Measurements from ENCODE around the gene POLR3E. TPM values are rescaled to one million over a fixed set of nuclear protein-coding genes. Genes with fewer than 3 reads are reported as not detected.

Gene POLR3E
- polyA plus RNA-seq, 1 donor (not counting 4 experiments of a cell fraction or from before 2014, with no cell fraction given) = 74.0 TPM

GRCh38 chr16:22380529-22380928, 83.3 kb downstream of the POLR3E start:
- dilution Hi-C loops (cut with MboI; ENCODE audit: extremely low pct_ligation_motif_present, low sequenced_read_pairs) = no loop called here
- Histone ChIP-seq H3K4me2 (ENCODE audit: control insufficient read depth, extremely low read depth, insufficient read depth, low read depth, low read length) (no peak overlapping the region), H3K27ac (ENCODE audit: control insufficient read depth, insufficient read depth, low read length) (no peak overlapping the region), H2AFZ (ENCODE audit: control insufficient read depth, low read length) (no peak overlapping the region), H3K27me3 (ENCODE audit: control insufficient read depth, extremely low read depth, insufficient read depth, low read length) (no peaks in the 10 kb centered on the region), H3K9ac (ENCODE audit: control insufficient read depth, extremely low read depth, insufficient read depth, low read length) (no peak overlapping the region), H3K9me3 (ENCODE audit: control insufficient read depth, low read depth, low read length) (no peaks in the 10 kb centered on the region), H3K4me1 (ENCODE audit: control insufficient read depth, extremely low read depth, insufficient read depth, low read length) (no peaks in the 10 kb centered on the region), H3K79me2 (ENCODE audit: control insufficient read depth, insufficient read depth, low read length) (no peaks in the 10 kb centered on the region), H3K4me3 (ENCODE audit: control insufficient read depth in 2 of 3, extremely low read depth in 1 of 3, insufficient read depth in 2 of 3, low read depth in 1 of 3, low read length in 3 of 3) (no peak overlapping the region), H3K36me3 (ENCODE audit: control insufficient read depth in 2 of 2, extremely low read depth in 1 of 2, insufficient read depth in 2 of 2, low read length in 2 of 2) (no peaks in the 10 kb centered on the region), H4K20me1 (ENCODE audit: control insufficient read depth, extremely low read depth, insufficient read depth, low read length) (no peaks in the 10 kb centered on the region), H3K9me1 (ENCODE audit: control insufficient read depth, extremely low read depth, insufficient read depth, low read length) (no peaks in the 10 kb centered on the region)
- DNase-seq (ENCODE audit: low read depth, low spot score) (no peak), FAIRE-seq (no peak)
- no peak for TF ChIP-seq EZH2 (IDR thresholded peaks at IDR 0.05; ENCODE audit: low read length)
- no peak for TF ChIP-seq CTCF (optimal IDR thresholded peaks at IDR 0.05 in 1 of 3, IDR thresholded peaks at IDR 0.05 in 1 of 3, conservative IDR thresholded peaks at IDR 0.05 in 1 of 3; ENCODE audit: extremely low read depth in 1 of 3, insufficient read depth in 2 of 3, low read length in 3 of 3)

- no peaks in the 10 kb centered on the region for H3K9me1 ChIP-seq (ENCODE audit: control insufficient read depth, extremely low read depth, insufficient read depth, low read length)
- no peaks in the 10 kb centered on the region for H3K4me1 ChIP-seq (ENCODE audit: control insufficient read depth, extremely low read depth, insufficient read depth, low read length)
- no peaks in the 10 kb centered on the region for H3K79me2 ChIP-seq (ENCODE audit: control insufficient read depth, insufficient read depth, low read length)
- dilution Hi-C loops (cut with MboI; ENCODE audit: extremely low pct_ligation_motif_present, low sequenced_read_pairs) = no loop called here
- H4K20me1 ChIP-seq (ENCODE audit: control insufficient read depth, extremely low read depth, insufficient read depth, low read length) = no peaks in the 10 kb centered on the region
- no peak overlapping the region for H2AFZ ChIP-seq (ENCODE audit: control insufficient read depth, low read length)
- DNase-seq (ENCODE audit: low read depth, low spot score) (no peak), FAIRE-seq (no peak)
- no peak overlapping the region for H3K9ac ChIP-seq (ENCODE audit: control insufficient read depth, extremely low read depth, insufficient read depth, low read length)
- H3K27ac ChIP-seq (ENCODE audit: control insufficient read depth, insufficient read depth, low read length) = no peak overlapping the region
- H3K36me3 ChIP-seq (ENCODE audit: control insufficient read depth in 2 of 2, extremely low read depth in 1 of 2, insufficient read depth in 2 of 2, low read length in 2 of 2) = no peaks in the 10 kb centered on the region
- H3K4me2 ChIP-seq (ENCODE audit: control insufficient read depth, extremely low read depth, insufficient read depth, low read depth, low read length) = no peak overlapping the region
- H3K27me3 ChIP-seq (ENCODE audit: control insufficient read depth, extremely low read depth, insufficient read depth, low read length) = no peaks in the 10 kb centered on the region
- H3K9me3 ChIP-seq (ENCODE audit: control insufficient read depth, low read depth, low read length) = no peaks in the 10 kb centered on the region
- TF ChIP-seq CTCF (optimal IDR thresholded peaks at IDR 0.05 in 1 of 3, IDR thresholded peaks at IDR 0.05 in 1 of 3, conservative IDR thresholded peaks at IDR 0.05 in 1 of 3; ENCODE audit: extremely low read depth in 1 of 3, insufficient read depth in 2 of 3, low read length in 3 of 3) (no peak), EZH2 (IDR thresholded peaks at IDR 0.05; ENCODE audit: low read length) (no peak)
- H3K4me3 ChIP-seq (ENCODE audit: control insufficient read depth in 2 of 3, extremely low read depth in 1 of 3, insufficient read depth in 2 of 3, low read depth in 1 of 3, low read length in 3 of 3) = no peak overlapping the region
Measured at GRCh38 chr16:22381392-22381791, 84.2 kb downstream of the POLR3E start.
